ENCODE results near the gene ZNF142. TPM values are rescaled to one million over a fixed set of nuclear protein-coding genes. Genes with fewer than 3 reads are reported as not detected.

Gene ZNF142
- 10 to 100 TPM; 23.8 to 26.3 TPM for total RNA-seq
- polyA plus RNA-seq (ENCODE audit: insufficient read length in 6 of 6) = 10 to 100 TPM; 17.0 to 22.3 (median 18.5) TPM
- long read RNA-seq, donor 1, partial matches to known transcripts = 0 of 2 reads
- long read RNA-seq, donor 1, other reads (novel, unspliced or antisense) = 0 of 2 reads
- long read RNA-seq, donor 2, partial matches to known transcripts = 25 of 30 reads
- long read RNA-seq, donor 2, other reads (novel, unspliced or antisense) = 5 of 30 reads
- long read RNA-seq, donor 3 = 0 reads
- long read RNA-seq, donor 4, partial matches to known transcripts = 0 of 1 reads
- long read RNA-seq, donor 4, other reads (novel, unspliced or antisense) = 1 of 1 reads
- long read RNA-seq, donor 5 = 0 reads
- long read RNA-seq, donor 6 = 0 reads
- long read RNA-seq, donor 7, partial matches to known transcripts = 7 of 7 reads
- long read RNA-seq, donor 7, other reads (novel, unspliced or antisense) = 0 of 7 reads
- long read RNA-seq, donor 8 = 0 reads
- long read RNA-seq, donor 9 = 0 reads
- long read RNA-seq, donor 10 = 0 reads
- long read RNA-seq, donor 11 = 0 reads
- long read RNA-seq, donor 12, partial matches to known transcripts = 21 of 28 reads
- long read RNA-seq, donor 12, other reads (novel, unspliced or antisense) = 7 of 28 reads

GRCh38 chr2:218659258-218659987 lies at the start of gene ZNF142, which contains the start of gene BCS1L:
Gene ZNF142, minus strand, starts transcription at chr2:218659623. Its CDS starts 3,194 bp downstream, at chr2:218656429.
Gene BCS1L, plus strand, starts transcription at chr2:218659683. Its CDS starts 1,305 bp downstream, at chr2:218660988.
- H3K4me3 ChIP-seq = peak within 1 kb of the TSS; percentile 84 to 86
- no peak for TF ChIP-seq CTCF (IDR thresholded peaks at IDR 0.05)
- H3K27me3 ChIP-seq = no peaks in the 10 kb centered on the region
- intact Hi-C loops (cut with DNase I) = no loop called here
- H3K9me3 ChIP-seq = no peaks in the 10 kb centered on the region
- H3K27ac ChIP-seq = peak within 1 kb of the TSS; percentile 50 to 71
- H3K4me1 ChIP-seq = peaks cover 12 to 22% of the 10 kb centered on the region in 2 donors
- H3K36me3 ChIP-seq = peaks cover 0 to 59% of the 10 kb centered on the region in 2 donors
- peak; percentile 81 to 98 (median 92) for DNase-seq
- ATAC-seq = peak; percentile 98

GRCh38 chr2:218708086-218708485 lies 48.7 kb upstream of the ZNF142 start:
- no peaks in the 10 kb centered on the region for H3K27me3 ChIP-seq
- H3K27ac ChIP-seq = no peak overlapping the region
- H3K36me3 ChIP-seq = no peaks in the 10 kb centered on the region
- H3K4me1 ChIP-seq = peaks cover 8 to 22% of the 10 kb centered on the region in 2 donors
- intact Hi-C loops (cut with DNase I) = no loop called here
- no peaks in the 10 kb centered on the region for H3K9me3 ChIP-seq
- no peak for TF ChIP-seq CTCF (IDR thresholded peaks at IDR 0.05)
- DNase-seq = no peak
- no peak for ATAC-seq
- no peak overlapping the region for H3K4me3 ChIP-seq

GRCh38 chr2:218703341-218703740 lies 43.9 kb upstream of the ZNF142 start:
- Histone ChIP-seq H3K27ac (no peak overlapping the region), H3K9me3 (no peaks in the 10 kb centered on the region), H3K36me3 (peaks cover 0 to 17% of the 10 kb centered on the region in 2 donors), H3K4me3 (no peak overlapping the region), H3K4me1 (no peaks in the 10 kb centered on the region), H3K27me3 (no peaks in the 10 kb centered on the region)
- intact Hi-C loops (cut with DNase I) = no loop called here
- ATAC-seq = peak; percentile 57
- DNase-seq = no peak
- no peak for TF ChIP-seq CTCF (IDR thresholded peaks at IDR 0.05)

GRCh38 chr2:218701806-218702205 lies 42.4 kb upstream of the ZNF142 start:
- no peak overlapping the region for H3K27ac ChIP-seq
- no peaks in the 10 kb centered on the region for H3K4me1 ChIP-seq
- ATAC-seq (no peak), DNase-seq (no peak)
- H3K27me3 ChIP-seq = no peaks in the 10 kb centered on the region
- no peaks in the 10 kb centered on the region for H3K9me3 ChIP-seq
- intact Hi-C loops (cut with DNase I) = no loop called here
- no peak for TF ChIP-seq CTCF (IDR thresholded peaks at IDR 0.05)
- H3K4me3 ChIP-seq = no peak overlapping the region
- peaks cover 0 to 25% of the 10 kb centered on the region in 2 donors for H3K36me3 ChIP-seq
